WI38 (cell line): ENCODE measurements around the gene PLCG1.
A peak's percentile ranks its signal among the peaks of the same experiment; 100 is the strongest.

Experiments
- H3K4me3 ChIP-seq: 2 replicates; pipeline ENCODE4 v1.5.1; 2011; ENCODE audit warnings: low read depth, mild to moderate bottlenecking, control low read depth, low read length
- TF ChIP-seq, protein P1 (sequence below): IDR thresholded peaks from 2 replicates; pipeline ENCODE4 v1.5.1; 2012; ENCODE audit warnings: low read depth, mild to moderate bottlenecking, control low read depth, low read length

The PLCG1 gene

GRCh38 chr20:41169162-41169690 is 31.9 kb downstream of the PLCG1 start:
- no peak overlapping the region for H3K4me3 ChIP-seq
- TF ChIP-seq, protein P1, sequence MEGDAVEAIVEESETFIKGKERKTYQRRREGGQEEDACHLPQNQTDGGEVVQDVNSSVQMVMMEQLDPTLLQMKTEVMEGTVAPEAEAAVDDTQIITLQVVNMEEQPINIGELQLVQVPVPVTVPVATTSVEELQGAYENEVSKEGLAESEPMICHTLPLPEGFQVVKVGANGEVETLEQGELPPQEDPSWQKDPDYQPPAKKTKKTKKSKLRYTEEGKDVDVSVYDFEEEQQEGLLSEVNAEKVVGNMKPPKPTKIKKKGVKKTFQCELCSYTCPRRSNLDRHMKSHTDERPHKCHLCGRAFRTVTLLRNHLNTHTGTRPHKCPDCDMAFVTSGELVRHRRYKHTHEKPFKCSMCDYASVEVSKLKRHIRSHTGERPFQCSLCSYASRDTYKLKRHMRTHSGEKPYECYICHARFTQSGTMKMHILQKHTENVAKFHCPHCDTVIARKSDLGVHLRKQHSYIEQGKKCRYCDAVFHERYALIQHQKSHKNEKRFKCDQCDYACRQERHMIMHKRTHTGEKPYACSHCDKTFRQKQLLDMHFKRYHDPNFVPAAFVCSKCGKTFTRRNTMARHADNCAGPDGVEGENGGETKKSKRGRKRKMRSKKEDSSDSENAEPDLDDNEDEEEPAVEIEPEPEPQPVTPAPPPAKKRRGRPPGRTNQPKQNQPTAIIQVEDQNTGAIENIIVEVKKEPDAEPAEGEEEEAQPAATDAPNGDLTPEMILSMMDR = no peak

DNA sequence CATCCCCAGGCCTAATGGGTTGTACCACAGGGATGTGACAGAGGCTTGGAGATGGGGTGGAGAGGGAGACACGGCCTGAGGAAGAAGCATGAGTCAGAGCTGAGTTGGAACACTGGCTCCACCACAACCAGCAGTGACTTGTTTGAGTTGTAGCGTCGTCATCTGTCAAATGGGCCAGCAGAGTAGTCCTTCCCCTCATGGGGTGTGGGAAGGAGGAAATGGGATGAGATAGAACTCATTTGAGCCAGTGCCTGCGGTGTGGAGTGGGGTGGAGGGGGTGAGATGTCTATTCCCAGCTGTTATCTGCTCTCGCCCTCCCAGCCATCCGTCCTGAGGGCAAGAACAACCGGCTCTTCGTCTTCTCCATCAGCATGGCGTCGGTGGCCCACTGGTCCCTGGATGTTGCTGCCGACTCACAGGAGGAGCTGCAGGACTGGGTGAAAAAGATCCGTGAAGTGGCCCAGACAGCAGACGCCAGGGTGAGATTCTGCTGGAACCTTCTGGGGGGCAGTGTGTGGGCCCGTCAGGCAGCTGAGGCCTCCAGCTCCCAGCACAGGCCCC is 32.5 kb downstream of the PLCG1 start:
- no peak overlapping the region for H3K4me3 ChIP-seq
- TF ChIP-seq, protein P1 = no peak

- no peak overlapping the region for H3K4me3 ChIP-seq
These were observed 33.2 kb downstream of the PLCG1 start for GRCh38 chr20:41170386-41171105.

DNA sequence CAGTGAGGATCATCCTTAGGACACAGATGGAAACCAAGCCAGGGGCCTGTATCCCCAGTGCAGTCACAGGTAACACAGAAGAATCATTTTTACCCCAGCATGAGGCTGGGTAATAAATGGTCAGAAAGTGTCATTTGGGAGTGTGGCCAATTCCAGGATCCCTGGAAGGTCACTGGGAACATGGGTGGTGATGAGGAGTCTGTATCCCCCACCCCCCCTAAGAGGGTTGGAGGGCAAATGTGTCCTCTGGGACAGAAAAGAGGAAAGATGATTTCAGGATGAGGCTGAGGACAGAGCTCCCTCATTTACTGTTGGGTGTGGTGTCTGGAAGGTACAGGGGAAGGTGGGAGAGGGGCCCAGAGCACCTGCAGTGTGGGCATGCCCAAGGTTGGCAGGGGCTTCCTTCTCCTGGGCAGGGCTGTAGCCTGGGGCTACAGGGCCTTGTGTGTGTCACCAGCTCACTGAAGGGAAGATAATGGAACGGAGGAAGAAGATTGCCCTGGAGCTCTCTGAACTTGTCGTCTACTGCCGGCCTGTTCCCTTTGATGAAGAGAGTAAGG is 34.5 kb downstream of the PLCG1 start:
- no peak overlapping the region for H3K4me3 ChIP-seq
- TF ChIP-seq, protein P1 = no peak

More at GRCh38 chr20:41170386-41171105, 33.2 kb downstream of the PLCG1 start:
- TF ChIP-seq, protein P1 = no peak

GRCh38 chr20:41172296-41173140 is 35.2 kb downstream of the PLCG1 start:
- TF ChIP-seq, protein P1 = no peak
- no peak overlapping the region for H3K4me3 ChIP-seq

- no peak overlapping the region for H3K4me3 ChIP-seq
- TF ChIP-seq, protein P1 = peak; percentile 97
These were observed 35.9 kb downstream of the PLCG1 start for GRCh38 chr20:41173161-41173721.
